GM23338 (cell line): ENCODE results near the gene TBC1D9. TPM values are rescaled to one million over a fixed set of nuclear protein-coding genes. Genes with fewer than 3 reads are reported as not detected.

Source experiments
- ATAC-seq: fragments of 200-7000 bp; cut with Tn5 transposase; 3 replicates; pipeline ENCODE4 v1.9.1; 2020
- DNase-seq: peaks from one replicate; pipeline ENCODE4 v3.0.0-alpha.2; 2015; ENCODE audit warnings: low spot score
- H2AFZ ChIP-seq: fragments of 200-600 bp; sonication (generic); 2 replicates; pipeline ENCODE4 v1.8.0; 2016; ENCODE audit warnings: antibody characterized with exemption, mild to moderate bottlenecking, moderate library complexity
- H3F3A ChIP-seq: fragments of 200-600 bp; sonication (generic); replicated peaks from 2 replicates; pipeline ENCODE4 v1.8.0; 2017; ENCODE audit warnings: antibody characterized with exemption, mixed run types, low read depth
- H3K27ac ChIP-seq: fragments of 200-600 bp; sonication (generic); 2 replicates; pipeline ENCODE4 v1.6.1; 2016; ENCODE audit warnings: low read depth
- H3K27me3 ChIP-seq: fragments of 200-600 bp; sonication (generic); 2 replicates; pipeline ENCODE4 v1.8.0; 2016; ENCODE audit warnings: mild to moderate bottlenecking, mixed run types, moderate library complexity; ENCODE audit not compliant: insufficient read depth
- H3K36me3 ChIP-seq: fragments of 200-600 bp; sonication (generic); 2 replicates; pipeline ENCODE4 v1.8.0; 2016; ENCODE audit warnings: mild to moderate bottlenecking; ENCODE audit not compliant: insufficient read depth
- H3K4me1 ChIP-seq: fragments of 200-600 bp; sonication (generic); 2 replicates; pipeline ENCODE4 v1.8.0; 2016; ENCODE audit warnings: mild to moderate bottlenecking, moderate library complexity; ENCODE audit not compliant: insufficient read depth
- H3K4me2 ChIP-seq: fragments of 200-600 bp; sonication (generic); 2 replicates; pipeline ENCODE4 v1.7.1; 2017; ENCODE audit warnings: mixed run types
- H3K4me3 ChIP-seq: fragments of 200-600 bp; sonication (generic); 2 replicates; pipeline ENCODE4 v1.6.1; 2016; ENCODE audit warnings: mixed run types
- H3K79me2 ChIP-seq: fragments of 200-600 bp; sonication (generic); replicated peaks from 2 replicates; pipeline ENCODE4 v1.8.0; 2017; ENCODE audit warnings: mild to moderate bottlenecking; ENCODE audit not compliant: insufficient read depth
- H3K9me2 ChIP-seq: fragments of 200-600 bp; sonication (generic); 2 replicates; pipeline ENCODE4 v1.8.0; 2017; ENCODE audit not compliant: insufficient read depth
- H4K20me1 ChIP-seq: fragments of 200-600 bp; sonication (generic); replicated peaks from 2 replicates; pipeline ENCODE4 v1.8.0; 2017; ENCODE audit warnings: mild to moderate bottlenecking; ENCODE audit not compliant: insufficient read depth
- H3K27ac Mint-ChIP-seq: 2 replicates; pipeline ENCODE4 v1.8.0; 2020; ENCODE audit warnings: inconsistent platforms, mild to moderate bottlenecking, moderate library complexity, mixed read lengths
- H3K27me3 Mint-ChIP-seq: 3 replicates; pipeline ENCODE4 v1.8.0; 2022; ENCODE audit warnings: low read depth, mild to moderate bottlenecking, moderate library complexity, mixed read lengths, inconsistent platforms; ENCODE audit not compliant: insufficient read depth, poor library complexity
- H3K36me3 Mint-ChIP-seq: 3 replicates; pipeline ENCODE4 v1.8.0; 2021; ENCODE audit warnings: low read depth, mild to moderate bottlenecking, inconsistent platforms, moderate library complexity, mixed read lengths
- H3K4me1 Mint-ChIP-seq: 3 replicates; pipeline ENCODE4 v1.8.0; 2020; ENCODE audit warnings: mild to moderate bottlenecking, inconsistent platforms, mixed read lengths
- H3K4me3 Mint-ChIP-seq: 3 replicates; pipeline ENCODE4 v1.8.0; 2021; ENCODE audit warnings: moderate library complexity, mild to moderate bottlenecking, inconsistent platforms, mixed read lengths
- H3K9me3 Mint-ChIP-seq: 3 replicates; pipeline ENCODE4 v1.8.0; 2020; ENCODE audit warnings: moderate library complexity, mild to moderate bottlenecking, inconsistent platforms, mixed read lengths
- CREB1 ChIP-seq: fragments of 250-450 bp; sonication (Bioruptor Pico); IDR thresholded peaks from 2 replicates; pipeline ENCODE4 v1.5.0; 2020; ENCODE audit warnings: low read depth, mild to moderate bottlenecking, moderate library complexity
- EZH2 ChIP-seq: fragments of 200-600 bp; sonication (generic); IDR thresholded peaks from one replicate; pipeline ENCODE4 v1.8.0; 2017; ENCODE audit warnings: antibody characterized with exemption, mild to moderate bottlenecking, low read depth; ENCODE audit not compliant: unreplicated experiment
- EZH2phosphoT487 ChIP-seq: fragments of 200-600 bp; sonication (generic); IDR thresholded peaks from one replicate; pipeline ENCODE4 v1.8.1; 2018; ENCODE audit warnings: antibody characterized with exemption; ENCODE audit not compliant: unreplicated experiment
- JUNB ChIP-seq: IDR thresholded peaks from one replicate; pipeline ENCODE4 v1.6.1; 2016; ENCODE audit warnings: antibody characterized with exemption; ENCODE audit not compliant: unreplicated experiment
- NANOG ChIP-seq: IDR thresholded peaks from 2 replicates; pipeline ENCODE4 v1.6.1; 2016; ENCODE audit warnings: antibody characterized with exemption, borderline replicate concordance
- STAT1 ChIP-seq: IDR thresholded peaks from one replicate; pipeline ENCODE4 v1.6.1; 2016; ENCODE audit warnings: antibody characterized with exemption; ENCODE audit not compliant: unreplicated experiment
- polyA plus RNA-seq: library from polyadenylated mRNA; unstranded; fragments of >200 nt; fragmentation: Nextera tagmentation; extraction: Ambion mirVana; gene quantifications from 2 replicates; pipeline ENCODE4 v1.2.1, GENCODE V29; 2016
- total RNA-seq: library from RNA; depleted of rRNA; stranded (reverse); fragments of >200 nt; shearing (Covaris generic); gene quantifications from 2 replicates; pipeline ENCODE4 v1.2.3, GENCODE V29; 2014
- TF ChIP-seq, protein P1 (sequence below): IDR thresholded peaks from one replicate; pipeline ENCODE4 v1.6.1; 2018; ENCODE audit warnings: antibody characterized with exemption; ENCODE audit not compliant: unreplicated experiment
- TF ChIP-seq, protein P2 (sequence below): fragments of 250-450 bp; sonication (Bioruptor Pico); IDR thresholded peaks from 2 replicates; pipeline ENCODE4 v1.5.0; 2020; ENCODE audit warnings: mild to moderate bottlenecking, moderate library complexity
- TF ChIP-seq, protein P3 (sequence below), 2 experiments: fragments of 200-600 bp in 1 of 2; sonication (generic) in 1 of 2; conservative IDR thresholded peaks; 2 replicates each; pipeline versions ENCODE4 v1.5.1 to v1.6.1; 2016 to 2017; ENCODE audit warnings: antibody characterized with exemption in 2 of 2, low read depth in 2 of 2, mild to moderate bottlenecking in 2 of 2, moderate library complexity in 1 of 2

The TBC1D9 gene
- total and polyA plus RNA-seq, 2 experiments from 2014 or later: 0.03 to 0.56 TPM

DNA sequence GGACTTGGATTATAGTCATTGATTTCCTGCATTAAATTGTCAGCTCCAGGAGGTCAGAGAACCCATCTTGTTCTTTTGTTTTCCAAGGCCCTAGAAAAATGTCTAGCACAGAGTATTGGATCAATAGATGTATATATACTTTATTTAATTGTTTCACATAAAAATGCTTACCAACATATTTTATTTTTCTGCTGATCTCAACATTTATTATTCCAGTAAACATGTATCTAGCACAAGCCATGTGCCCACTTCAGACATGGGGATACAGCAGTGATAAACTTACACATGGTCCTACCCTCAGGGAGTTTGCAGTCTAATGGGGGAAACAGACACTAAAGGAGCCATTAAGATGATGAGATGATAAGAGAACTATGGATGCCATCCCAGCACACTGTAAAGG lies 49.1 kb upstream of the TBC1D9 start:
- Mint-ChIP-seq H3K9me3 (no peaks in the 10 kb centered on the region; the same call in 2 of the 3 replicates), H3K27ac (no peak overlapping the region), H3K4me1 (peaks cover 5% of the 10 kb centered on the region), H3K36me3 (no peaks in the 10 kb centered on the region), H3K4me3 (no peak overlapping the region), H3K27me3 (no peaks in the 10 kb centered on the region)
- H3K9me2 ChIP-seq: peaks cover 3% of the 10 kb centered on the region; the same call in 1 of the 2 replicates
- no peak overlapping the region for H3K4me3 ChIP-seq
- no peak overlapping the region for H3K4me2 ChIP-seq
- H3K27ac ChIP-seq: no peak overlapping the region
- TF ChIP-seq, protein P1, sequence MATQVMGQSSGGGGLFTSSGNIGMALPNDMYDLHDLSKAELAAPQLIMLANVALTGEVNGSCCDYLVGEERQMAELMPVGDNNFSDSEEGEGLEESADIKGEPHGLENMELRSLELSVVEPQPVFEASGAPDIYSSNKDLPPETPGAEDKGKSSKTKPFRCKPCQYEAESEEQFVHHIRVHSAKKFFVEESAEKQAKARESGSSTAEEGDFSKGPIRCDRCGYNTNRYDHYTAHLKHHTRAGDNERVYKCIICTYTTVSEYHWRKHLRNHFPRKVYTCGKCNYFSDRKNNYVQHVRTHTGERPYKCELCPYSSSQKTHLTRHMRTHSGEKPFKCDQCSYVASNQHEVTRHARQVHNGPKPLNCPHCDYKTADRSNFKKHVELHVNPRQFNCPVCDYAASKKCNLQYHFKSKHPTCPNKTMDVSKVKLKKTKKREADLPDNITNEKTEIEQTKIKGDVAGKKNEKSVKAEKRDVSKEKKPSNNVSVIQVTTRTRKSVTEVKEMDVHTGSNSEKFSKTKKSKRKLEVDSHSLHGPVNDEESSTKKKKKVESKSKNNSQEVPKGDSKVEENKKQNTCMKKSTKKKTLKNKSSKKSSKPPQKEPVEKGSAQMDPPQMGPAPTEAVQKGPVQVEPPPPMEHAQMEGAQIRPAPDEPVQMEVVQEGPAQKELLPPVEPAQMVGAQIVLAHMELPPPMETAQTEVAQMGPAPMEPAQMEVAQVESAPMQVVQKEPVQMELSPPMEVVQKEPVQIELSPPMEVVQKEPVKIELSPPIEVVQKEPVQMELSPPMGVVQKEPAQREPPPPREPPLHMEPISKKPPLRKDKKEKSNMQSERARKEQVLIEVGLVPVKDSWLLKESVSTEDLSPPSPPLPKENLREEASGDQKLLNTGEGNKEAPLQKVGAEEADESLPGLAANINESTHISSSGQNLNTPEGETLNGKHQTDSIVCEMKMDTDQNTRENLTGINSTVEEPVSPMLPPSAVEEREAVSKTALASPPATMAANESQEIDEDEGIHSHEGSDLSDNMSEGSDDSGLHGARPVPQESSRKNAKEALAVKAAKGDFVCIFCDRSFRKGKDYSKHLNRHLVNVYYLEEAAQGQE: no peak
- TF ChIP-seq EZH2 (no peak), JUNB (no peak), EZH2phosphoT487 (no peak), NANOG (no peak), STAT1 (no peak), CREB1 (no peak)
- TF ChIP-seq, protein P2, sequence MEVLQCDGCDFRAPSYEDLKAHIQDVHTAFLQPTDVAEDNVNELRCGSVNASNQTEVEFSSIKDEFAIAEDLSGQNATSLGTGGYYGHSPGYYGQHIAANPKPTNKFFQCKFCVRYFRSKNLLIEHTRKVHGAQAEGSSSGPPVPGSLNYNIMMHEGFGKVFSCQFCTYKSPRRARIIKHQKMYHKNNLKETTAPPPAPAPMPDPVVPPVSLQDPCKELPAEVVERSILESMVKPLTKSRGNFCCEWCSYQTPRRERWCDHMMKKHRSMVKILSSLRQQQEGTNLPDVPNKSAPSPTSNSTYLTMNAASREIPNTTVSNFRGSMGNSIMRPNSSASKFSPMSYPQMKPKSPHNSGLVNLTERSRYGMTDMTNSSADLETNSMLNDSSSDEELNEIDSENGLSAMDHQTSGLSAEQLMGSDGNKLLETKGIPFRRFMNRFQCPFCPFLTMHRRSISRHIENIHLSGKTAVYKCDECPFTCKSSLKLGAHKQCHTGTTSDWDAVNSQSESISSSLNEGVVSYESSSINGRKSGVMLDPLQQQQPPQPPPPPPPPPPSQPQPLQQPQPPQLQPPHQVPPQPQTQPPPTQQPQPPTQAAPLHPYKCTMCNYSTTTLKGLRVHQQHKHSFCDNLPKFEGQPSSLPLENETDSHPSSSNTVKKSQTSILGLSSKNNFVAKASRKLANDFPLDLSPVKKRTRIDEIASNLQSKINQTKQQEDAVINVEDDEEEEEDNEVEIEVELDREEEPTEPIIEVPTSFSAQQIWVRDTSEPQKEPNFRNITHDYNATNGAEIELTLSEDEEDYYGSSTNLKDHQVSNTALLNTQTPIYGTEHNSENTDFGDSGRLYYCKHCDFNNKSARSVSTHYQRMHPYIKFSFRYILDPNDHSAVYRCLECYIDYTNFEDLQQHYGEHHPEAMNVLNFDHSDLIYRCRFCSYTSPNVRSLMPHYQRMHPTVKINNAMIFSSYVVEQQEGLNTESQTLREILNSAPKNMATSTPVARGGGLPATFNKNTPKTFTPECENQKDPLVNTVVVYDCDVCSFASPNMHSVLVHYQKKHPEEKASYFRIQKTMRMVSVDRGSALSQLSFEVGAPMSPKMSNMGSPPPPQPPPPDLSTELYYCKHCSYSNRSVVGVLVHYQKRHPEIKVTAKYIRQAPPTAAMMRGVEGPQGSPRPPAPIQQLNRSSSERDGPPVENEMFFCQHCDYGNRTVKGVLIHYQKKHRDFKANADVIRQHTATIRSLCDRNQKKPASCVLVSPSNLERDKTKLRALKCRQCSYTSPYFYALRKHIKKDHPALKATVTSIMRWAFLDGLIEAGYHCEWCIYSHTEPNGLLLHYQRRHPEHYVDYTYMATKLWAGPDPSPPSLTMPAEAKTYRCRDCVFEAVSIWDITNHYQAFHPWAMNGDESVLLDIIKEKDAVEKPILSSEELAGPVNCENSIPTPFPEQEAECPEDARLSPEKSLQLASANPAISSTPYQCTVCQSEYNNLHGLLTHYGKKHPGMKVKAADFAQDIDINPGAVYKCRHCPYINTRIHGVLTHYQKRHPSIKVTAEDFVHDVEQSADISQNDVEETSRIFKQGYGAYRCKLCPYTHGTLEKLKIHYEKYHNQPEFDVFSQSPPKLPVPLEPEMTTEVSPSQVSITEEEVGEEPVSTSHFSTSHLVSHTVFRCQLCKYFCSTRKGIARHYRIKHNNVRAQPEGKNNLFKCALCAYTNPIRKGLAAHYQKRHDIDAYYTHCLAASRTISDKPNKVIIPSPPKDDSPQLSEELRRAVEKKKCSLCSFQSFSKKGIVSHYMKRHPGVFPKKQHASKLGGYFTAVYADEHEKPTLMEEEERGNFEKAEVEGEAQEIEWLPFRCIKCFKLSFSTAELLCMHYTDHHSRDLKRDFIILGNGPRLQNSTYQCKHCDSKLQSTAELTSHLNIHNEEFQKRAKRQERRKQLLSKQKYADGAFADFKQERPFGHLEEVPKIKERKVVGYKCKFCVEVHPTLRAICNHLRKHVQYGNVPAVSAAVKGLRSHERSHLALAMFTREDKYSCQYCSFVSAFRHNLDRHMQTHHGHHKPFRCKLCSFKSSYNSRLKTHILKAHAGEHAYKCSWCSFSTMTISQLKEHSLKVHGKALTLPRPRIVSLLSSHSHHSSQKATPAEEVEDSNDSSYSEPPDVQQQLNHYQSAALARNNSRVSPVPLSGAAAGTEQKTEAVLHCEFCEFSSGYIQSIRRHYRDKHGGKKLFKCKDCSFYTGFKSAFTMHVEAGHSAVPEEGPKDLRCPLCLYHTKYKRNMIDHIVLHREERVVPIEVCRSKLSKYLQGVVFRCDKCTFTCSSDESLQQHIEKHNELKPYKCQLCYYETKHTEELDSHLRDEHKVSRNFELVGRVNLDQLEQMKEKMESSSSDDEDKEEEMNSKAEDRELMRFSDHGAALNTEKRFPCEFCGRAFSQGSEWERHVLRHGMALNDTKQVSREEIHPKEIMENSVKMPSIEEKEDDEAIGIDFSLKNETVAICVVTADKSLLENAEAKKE (CRISPR knock-in tag): no peak
- TF ChIP-seq, protein P3, sequence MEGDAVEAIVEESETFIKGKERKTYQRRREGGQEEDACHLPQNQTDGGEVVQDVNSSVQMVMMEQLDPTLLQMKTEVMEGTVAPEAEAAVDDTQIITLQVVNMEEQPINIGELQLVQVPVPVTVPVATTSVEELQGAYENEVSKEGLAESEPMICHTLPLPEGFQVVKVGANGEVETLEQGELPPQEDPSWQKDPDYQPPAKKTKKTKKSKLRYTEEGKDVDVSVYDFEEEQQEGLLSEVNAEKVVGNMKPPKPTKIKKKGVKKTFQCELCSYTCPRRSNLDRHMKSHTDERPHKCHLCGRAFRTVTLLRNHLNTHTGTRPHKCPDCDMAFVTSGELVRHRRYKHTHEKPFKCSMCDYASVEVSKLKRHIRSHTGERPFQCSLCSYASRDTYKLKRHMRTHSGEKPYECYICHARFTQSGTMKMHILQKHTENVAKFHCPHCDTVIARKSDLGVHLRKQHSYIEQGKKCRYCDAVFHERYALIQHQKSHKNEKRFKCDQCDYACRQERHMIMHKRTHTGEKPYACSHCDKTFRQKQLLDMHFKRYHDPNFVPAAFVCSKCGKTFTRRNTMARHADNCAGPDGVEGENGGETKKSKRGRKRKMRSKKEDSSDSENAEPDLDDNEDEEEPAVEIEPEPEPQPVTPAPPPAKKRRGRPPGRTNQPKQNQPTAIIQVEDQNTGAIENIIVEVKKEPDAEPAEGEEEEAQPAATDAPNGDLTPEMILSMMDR (conservative IDR thresholded peaks at IDR 0.05; ENCODE audit: low read depth in 2 of 2): no peak
- H3K4me1 ChIP-seq: no peaks in the 10 kb centered on the region
- DNase-seq (no peak), ATAC-seq (no peak)
- H3F3A ChIP-seq: no peaks in the 10 kb centered on the region
- H3K36me3 ChIP-seq: no peaks in the 10 kb centered on the region
- H3K79me2 ChIP-seq: no peaks in the 10 kb centered on the region
- H4K20me1 ChIP-seq: no peaks in the 10 kb centered on the region; the same call in 1 of the 2 replicates
- no peaks in the 10 kb centered on the region for H3K27me3 ChIP-seq
- no peak overlapping the region for H2AFZ ChIP-seq
